Stimulated activated CD4-positive, alpha-beta T cell treated with anti-CD3 and anti-CD28 coated beads, Interleukin-1b, Interleukin-23, amount 100 ng/mL, for 4 hours (primary cell): Measurements from ENCODE around the gene WWC2.
"Not testable (repeated sequence)": the region's sequence is repeated elsewhere in the genome, so short reads cannot be mapped to it uniquely, and the experiment has no call there.

ENCODE experiments used
- DNase-seq, 2 donors: peaks; one replicate each; pipeline ENCODE4 v3.0.0-alpha.2; 2020; ENCODE audit warnings: low read depth in 2 of 2

WWC2 gene

DNA sequence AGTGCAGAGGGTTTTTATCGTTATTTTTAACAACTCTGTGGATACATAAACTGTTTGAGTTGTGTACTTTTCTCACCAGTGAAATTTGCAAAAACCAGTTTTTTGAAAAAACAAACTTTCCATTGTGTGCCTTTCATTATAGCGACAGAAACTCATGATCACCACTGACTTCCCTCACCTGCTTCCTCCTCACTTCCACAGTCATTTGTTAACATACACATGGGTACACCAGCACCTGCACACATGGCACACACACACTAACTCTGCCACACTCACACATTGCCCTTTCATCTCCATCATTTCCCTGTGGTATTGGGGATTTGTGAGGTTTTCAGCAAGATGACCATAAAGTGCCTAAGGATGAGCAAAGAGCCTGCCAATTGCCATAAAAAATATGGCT is 200.4 kb downstream of the WWC2 start:
- no peak for DNase-seq

DNA sequence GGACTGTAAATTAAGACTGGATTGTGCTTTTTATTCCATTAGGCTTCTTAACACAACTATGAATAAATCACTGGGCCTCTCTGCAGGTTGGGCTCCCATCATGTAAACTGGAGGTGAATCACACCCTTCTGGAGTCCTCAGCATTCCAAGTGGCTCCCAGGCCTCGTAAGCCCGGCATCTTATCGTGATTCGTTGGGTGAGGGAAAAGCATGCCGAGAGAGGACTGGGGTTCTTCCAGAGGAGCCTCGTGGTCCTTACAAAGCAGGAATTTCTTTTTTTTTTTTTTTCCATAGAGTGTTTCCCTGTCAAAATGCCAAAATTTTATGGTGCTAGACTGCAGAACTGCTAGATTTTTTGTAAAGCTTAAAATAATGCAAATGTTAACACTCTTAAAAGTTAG is 201.0 kb downstream of the WWC2 start:
- no peak for DNase-seq

- DNase-seq: no peak
Measured at GRCh38 chr4:183300655-183301054, 201.6 kb downstream of the WWC2 start.

GRCh38 chr4:183303301-183303700 is 204.2 kb downstream of the WWC2 start:
- no peak for DNase-seq

- DNase-seq: no peak
Measured at GRCh38 chr4:183304067-183304466, 205.0 kb downstream of the WWC2 start.

GRCh38 chr4:183304538-183304937 is 205.5 kb downstream of the WWC2 start:
- DNase-seq: no peak

DNA sequence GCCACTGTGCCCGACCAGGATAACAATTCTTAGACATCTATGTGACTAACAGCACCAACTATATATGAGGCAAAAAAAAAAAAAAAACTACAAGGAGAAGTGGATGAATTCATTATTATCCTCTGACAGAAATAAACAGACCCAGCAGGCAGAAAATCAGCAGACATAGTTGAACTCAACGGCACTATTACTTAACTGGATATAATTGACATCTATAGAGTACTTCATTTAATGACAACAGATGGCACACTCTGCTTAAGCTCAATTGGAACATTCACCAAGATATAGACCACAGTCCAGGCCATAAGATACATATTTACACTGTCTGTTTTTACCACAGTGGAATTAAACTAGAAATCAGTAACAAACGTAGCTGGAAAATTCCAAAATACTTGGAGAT is 207.8 kb downstream of the WWC2 start:
- no peak for DNase-seq

DNA sequence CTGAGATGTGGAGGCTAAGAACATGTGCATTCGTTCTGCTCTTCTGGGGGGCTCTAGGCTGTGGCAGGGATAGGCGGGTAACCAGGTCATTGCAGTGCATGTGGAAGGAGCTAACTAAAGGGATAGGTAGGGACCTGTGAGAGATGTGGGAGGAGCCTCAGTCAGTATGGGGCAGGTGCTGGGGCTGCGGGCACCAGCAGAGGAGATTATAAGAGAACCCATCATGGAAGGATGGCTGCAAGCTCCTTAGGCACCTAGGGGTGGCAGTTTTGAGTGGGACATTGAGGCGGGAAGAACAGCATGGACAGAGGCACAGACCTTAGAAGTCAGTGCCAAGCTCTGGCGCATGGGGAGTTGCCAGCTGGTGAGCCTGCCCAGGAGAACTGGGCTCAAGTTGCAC is 213.8 kb downstream of the WWC2 start:
- DNase-seq: no peak

- no peak for DNase-seq
Measured at GRCh38 chr4:183314336-183314735, 215.3 kb downstream of the WWC2 start.

GRCh38 chr4:183314806-183315205 is 215.7 kb downstream of the WWC2 start:
- no peak for DNase-seq

GRCh38 chr4:183318656-183319055 is 219.6 kb downstream of the WWC2 start:
- DNase-seq: no peak

DNA sequence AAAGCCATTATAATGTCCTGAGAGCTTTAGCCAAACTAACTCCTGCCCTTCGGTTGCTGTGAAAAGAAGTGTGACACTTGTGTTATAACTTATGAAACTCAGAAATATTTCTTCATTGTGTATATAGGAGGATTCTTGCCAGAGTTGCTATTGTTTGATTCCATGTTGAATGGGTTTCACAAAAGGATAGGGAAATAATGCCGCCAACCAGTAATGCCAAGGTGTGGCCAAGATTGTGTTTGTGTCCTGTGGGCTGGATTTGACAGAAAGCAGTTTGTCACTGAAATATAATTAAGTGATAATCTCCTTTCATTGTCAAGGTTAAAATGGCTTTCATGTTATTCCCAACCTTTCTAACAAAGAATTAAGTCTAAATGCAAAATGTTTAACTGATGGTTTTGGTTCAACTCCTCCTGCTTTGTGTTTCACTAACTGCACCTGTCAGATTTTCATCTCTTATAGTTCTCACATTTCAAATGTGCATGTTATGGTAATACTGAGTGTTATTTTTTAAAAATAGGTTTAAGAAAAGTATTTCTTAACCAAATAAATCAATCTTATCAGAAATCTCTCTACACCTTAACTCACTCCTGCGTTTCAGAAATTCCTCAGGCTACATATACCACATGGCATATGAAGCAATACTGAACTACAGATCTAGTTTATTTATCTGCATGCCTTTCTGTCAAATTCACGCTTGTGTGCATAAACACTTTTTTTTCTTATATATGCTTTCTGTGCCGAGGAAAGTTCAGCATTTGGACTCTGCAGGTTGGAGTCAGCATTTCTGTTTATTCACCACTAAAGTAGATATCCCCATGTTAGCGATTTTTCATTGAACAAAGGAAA is 221.4 kb downstream of the WWC2 start, which contains the start of gene CLDN22:
Gene CLDN22, minus strand, starts transcription at position 66 of the 849 bp plus-strand sequence. Its CDS starts 58 bp downstream, at position 8.
- no peak for DNase-seq

GRCh38 chr4:183321079-183321478 is 222.0 kb downstream of the WWC2 start:
- no peak for DNase-seq

DNA sequence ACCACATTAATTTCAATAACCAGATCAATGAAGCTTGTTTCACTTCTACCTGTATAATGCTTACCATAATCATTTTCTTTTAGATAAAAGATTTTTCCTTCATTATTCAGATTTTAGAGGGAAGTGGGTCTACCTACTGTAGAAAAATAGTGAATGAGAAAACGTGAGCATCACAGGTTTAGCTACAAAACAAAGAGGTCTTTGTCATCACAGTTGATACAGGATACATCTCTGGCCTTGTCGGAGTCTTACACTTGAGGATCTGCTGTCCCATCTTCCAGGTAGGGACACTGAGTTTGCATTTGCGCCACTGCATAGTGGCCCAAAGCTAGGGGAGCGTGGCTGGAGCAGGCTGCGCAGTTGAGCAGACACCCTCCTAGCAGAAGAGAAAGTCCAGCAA is 222.5 kb downstream of the WWC2 start:
- no peak for DNase-seq

GRCh38 chr4:183322326-183322725 is 223.3 kb downstream of the WWC2 start, which contains the start of gene CLDN24:
Gene CLDN24 (minus strand): TSS chr4:183322426. CDS start chr4:183322426, 0 bp downstream.
- DNase-seq: no peak

DNA sequence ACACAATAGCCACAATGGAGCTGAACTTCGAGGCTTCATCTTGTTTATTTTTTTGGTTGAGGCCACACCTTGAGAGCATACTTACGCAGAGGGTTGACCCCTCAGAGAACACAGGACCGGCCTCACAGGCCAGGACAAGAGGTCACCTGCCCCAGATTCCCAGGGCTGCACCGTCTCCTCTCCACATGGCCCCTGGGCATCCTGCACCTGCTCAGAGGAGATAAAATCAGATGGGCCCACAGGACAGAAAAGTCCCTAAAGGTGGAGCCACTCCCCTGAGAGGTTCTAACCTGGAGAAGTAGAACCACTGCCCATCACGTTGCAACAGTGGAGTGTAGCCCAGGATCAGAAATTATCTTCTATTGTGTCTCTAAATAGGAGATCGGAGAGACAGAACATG is 224.2 kb downstream of the WWC2 start:
- no peak for DNase-seq

DNA sequence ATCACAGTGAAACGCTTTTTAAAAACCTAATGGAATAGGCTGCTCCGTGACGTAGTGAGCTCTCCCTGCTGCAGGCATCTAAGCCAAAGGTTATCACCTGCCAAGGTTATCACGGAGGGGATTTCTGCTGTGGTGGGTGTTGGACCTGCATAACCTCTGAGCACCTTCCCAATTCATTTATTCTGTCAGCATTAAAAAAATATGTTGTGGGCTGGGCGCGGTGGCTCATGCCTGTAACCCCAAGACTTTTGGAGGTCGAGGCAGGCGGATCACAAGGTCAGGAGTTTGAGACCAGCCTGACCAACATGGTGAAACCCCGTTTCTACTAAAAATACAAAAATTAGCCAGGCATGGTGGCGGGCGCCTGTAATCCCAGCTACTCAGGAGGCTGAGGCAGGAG is 225.0 kb downstream of the WWC2 start:
- DNase-seq: not testable (repeated sequence)

DNA sequence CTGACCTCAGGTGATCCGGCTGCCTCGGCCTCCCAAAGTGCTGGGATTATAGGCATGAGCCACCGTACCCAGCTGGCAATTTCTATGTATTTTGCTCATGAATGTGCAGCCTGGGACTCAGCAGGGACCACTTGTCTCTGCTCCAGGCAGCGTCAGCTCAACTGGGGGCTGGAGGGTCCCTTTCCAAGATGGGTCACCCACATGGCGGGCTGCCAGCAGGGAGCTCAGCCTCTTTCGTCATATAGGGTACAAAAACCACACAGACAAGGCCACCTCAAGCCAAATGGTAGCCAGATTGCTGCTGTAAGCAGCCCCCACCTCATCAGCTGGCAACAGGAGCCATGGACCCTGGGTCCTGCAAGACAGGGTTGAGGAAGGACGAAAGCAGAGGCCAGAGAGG is 225.6 kb downstream of the WWC2 start:
- no peak for DNase-seq

GRCh38 chr4:183326387-183326786 is 227.3 kb downstream of the WWC2 start:
- DNase-seq: not testable (repeated sequence)

GRCh38 chr4:183326853-183327252 is 227.8 kb downstream of the WWC2 start:
- DNase-seq: no peak

DNA sequence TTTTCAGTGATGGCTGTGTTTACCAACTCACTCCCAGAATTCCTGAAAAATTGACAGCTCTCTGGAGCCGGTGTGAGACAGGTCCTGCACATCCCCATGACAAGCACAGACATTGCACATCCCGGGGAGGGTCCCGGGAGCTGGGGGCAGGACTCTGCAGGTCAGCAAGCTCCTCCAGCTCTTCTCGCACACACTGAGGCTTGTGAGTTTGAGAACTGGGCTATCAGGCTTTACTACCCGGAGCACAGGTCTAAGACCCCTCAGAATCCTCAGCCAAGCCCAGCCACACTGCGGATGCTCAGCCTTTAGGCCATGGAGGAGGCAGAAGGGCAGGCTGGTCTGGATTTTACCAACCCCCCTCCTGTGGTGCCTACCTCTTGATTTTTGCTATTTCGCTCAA is 228.8 kb downstream of the WWC2 start:
- no peak for DNase-seq

GRCh38 chr4:183328832-183329231 is 229.8 kb downstream of the WWC2 start:
- DNase-seq: no peak

DNA sequence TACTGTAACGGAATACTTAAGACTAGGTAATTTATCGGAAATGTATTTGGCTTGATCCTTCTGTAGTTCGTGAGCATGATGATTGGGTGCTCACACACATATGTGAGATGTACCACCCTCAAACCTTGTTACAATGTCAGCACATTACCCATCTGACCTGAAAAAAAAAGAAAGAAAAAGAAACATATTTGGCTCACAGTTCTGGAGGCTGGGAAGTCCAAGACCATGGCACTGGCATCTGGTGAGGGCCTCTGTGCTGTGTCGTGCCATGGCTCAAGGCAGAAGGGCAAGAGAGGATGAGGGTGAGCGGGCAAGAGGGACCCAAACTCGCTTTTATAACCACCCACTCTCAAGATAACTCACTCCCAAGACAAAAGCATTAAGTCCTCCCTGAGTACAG is 230.2 kb downstream of the WWC2 start:
- DNase-seq: no peak
